Neural cell (in vitro differentiated cells): Measurements from ENCODE around the gene KRTAP9-4.

Experiments used
- EZH2 ChIP-seq: fragments of 200-600, 300-800 bp; shearing (Covaris generic), sonication (generic); IDR thresholded peaks from 2 replicates; pipeline ENCODE4 v1.6.1; 2014; ENCODE audit warnings: antibody characterized with exemption, low read length, borderline replicate concordance, mild to moderate bottlenecking; ENCODE audit not compliant: insufficient read depth, poor library complexity, severe bottlenecking
- RAD21 ChIP-seq: fragments of 450-650 bp; conservative IDR thresholded peaks from 2 replicates; pipeline ENCODE4 v1.6.1; 2014; ENCODE audit warnings: antibody characterized with exemption, mild to moderate bottlenecking, moderate library complexity
- TF ChIP-seq, protein P1 (sequence below): fragments of 450-650 bp; IDR thresholded peaks from 2 replicates; pipeline ENCODE4 v1.5.1; 2014; ENCODE audit warnings: antibody characterized with exemption, mild to moderate bottlenecking, moderate library complexity; ENCODE audit not compliant: poor library complexity, severe bottlenecking

- TF ChIP-seq, protein P1, sequence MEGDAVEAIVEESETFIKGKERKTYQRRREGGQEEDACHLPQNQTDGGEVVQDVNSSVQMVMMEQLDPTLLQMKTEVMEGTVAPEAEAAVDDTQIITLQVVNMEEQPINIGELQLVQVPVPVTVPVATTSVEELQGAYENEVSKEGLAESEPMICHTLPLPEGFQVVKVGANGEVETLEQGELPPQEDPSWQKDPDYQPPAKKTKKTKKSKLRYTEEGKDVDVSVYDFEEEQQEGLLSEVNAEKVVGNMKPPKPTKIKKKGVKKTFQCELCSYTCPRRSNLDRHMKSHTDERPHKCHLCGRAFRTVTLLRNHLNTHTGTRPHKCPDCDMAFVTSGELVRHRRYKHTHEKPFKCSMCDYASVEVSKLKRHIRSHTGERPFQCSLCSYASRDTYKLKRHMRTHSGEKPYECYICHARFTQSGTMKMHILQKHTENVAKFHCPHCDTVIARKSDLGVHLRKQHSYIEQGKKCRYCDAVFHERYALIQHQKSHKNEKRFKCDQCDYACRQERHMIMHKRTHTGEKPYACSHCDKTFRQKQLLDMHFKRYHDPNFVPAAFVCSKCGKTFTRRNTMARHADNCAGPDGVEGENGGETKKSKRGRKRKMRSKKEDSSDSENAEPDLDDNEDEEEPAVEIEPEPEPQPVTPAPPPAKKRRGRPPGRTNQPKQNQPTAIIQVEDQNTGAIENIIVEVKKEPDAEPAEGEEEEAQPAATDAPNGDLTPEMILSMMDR, result no peak
- TF ChIP-seq RAD21 (no peak), EZH2 (no peak)
These were observed 8.9 kb downstream of the KRTAP9-4 start for GRCh38 chr17:41258406-41258805.
